H1 (cell line): Measurements from ENCODE around the gene ZP2. TPM values are rescaled to one million over a fixed set of nuclear protein-coding genes. Genes with fewer than 3 reads are reported as not detected.

ENCODE experiments used
- CTCF ChIA-PET: fragments of 300-600 bp; sonication (Branson Sonifier 250); formaldehyde crosslinking; loops from one replicate; lab custom pipeline; 2021; ENCODE audit not compliant: partially characterized antibody; lab: Charles Lee
- POLR2A ChIA-PET: fragments of 300-600 bp; sonication (Branson Sonifier 250); formaldehyde crosslinking; loops from one replicate; lab custom pipeline; 2021; ENCODE audit warnings: inconsistent platforms; ENCODE audit not compliant: partially characterized antibody; lab: Charles Lee
- DNase-seq, 2 experiments: peaks; one replicate each; pipeline versions ENCODE4 v3.0.0 to v3.0.0-alpha.2; 2010 to 2022; ENCODE audit warnings: low spot score in 2 of 2, low read depth in 1 of 2, mixed read lengths in 1 of 2
- FAIRE-seq: peaks from 2 replicates; lab custom pipeline; 2011; peaks lifted over from hg19 to GRCh38; lab: Jason Lieb, UNC
- H2AFZ ChIP-seq: 2 replicates; pipeline ENCODE4 v1.8.1; 2012; ENCODE audit warnings: low read length, inconsistent platforms
- H2AK5ac ChIP-seq: 2 replicates; pipeline ENCODE4 v1.6.1; 2013; ENCODE audit warnings: low read depth, low read length
- H2BK120ac ChIP-seq: replicated peaks from 2 replicates; pipeline ENCODE3; 2013; ENCODE audit warnings: low read depth, low read length, inconsistent platforms
- H2BK12ac ChIP-seq: 2 replicates; pipeline ENCODE4 v1.6.1; 2013; ENCODE audit warnings: low read depth, low read length
- H2BK15ac ChIP-seq: 2 replicates; pipeline ENCODE4 v1.6.1; 2013; ENCODE audit warnings: low read length
- H2BK20ac ChIP-seq: 2 replicates; pipeline ENCODE4 v1.6.1; 2013; ENCODE audit warnings: low read length
- H2BK5ac ChIP-seq: 2 replicates; pipeline ENCODE4 v1.6.1; 2013; ENCODE audit warnings: low read depth, low read length
- H3K14ac ChIP-seq: 2 replicates; pipeline ENCODE4 v1.6.1; 2013; ENCODE audit warnings: inconsistent platforms; ENCODE audit not compliant: insufficient read length
- H3K18ac ChIP-seq: 2 replicates; pipeline ENCODE4 v1.6.1; 2013; ENCODE audit warnings: low read length; ENCODE audit errors: extremely low read depth
- H3K23ac ChIP-seq: 2 replicates; pipeline ENCODE4 v1.6.1; 2013; ENCODE audit warnings: inconsistent platforms; ENCODE audit not compliant: insufficient read length
- H3K23me2 ChIP-seq: 2 replicates; pipeline ENCODE4 v1.6.1; 2013; ENCODE audit warnings: low read depth, low read length
- H3K27ac ChIP-seq: 2 replicates; pipeline ENCODE4 v1.6.1; 2011; ENCODE audit warnings: low read depth, low read length, inconsistent platforms
- H3K27me3 ChIP-seq, 4 experiments: replicated peaks in 1 of 4; 1 replicate in 1 of 4; 2 replicates in 3 of 4; pipeline versions ENCODE4 v1.6.1 to v1.8.1; 2011 to 2013; ENCODE audit warnings: low read length in 3 of 4, mild to moderate bottlenecking in 3 of 4, inconsistent platforms in 2 of 4, mixed read lengths in 2 of 4, moderate library complexity in 1 of 4; ENCODE audit not compliant: control insufficient read depth in 3 of 4, insufficient read depth in 3 of 4; ENCODE audit errors: extremely low read depth in 1 of 4
- H3K36me3 ChIP-seq, 4 experiments: 2 replicates each; pipeline versions ENCODE4 v1.6.1 to v1.8.1; 2011 to 2013; ENCODE audit warnings: mild to moderate bottlenecking in 4 of 4, low read length in 3 of 4, moderate library complexity in 2 of 4, control low read depth in 1 of 4, inconsistent platforms in 1 of 4; ENCODE audit not compliant: insufficient read depth in 4 of 4, control insufficient read depth in 2 of 4
- H3K4ac ChIP-seq: replicated peaks from 2 replicates; pipeline ENCODE3; 2013; ENCODE audit warnings: low read length, low read depth, mixed read lengths, inconsistent platforms; ENCODE audit not compliant: insufficient read length
- H3K4me1 ChIP-seq, 4 experiments: replicated peaks in 1 of 4; 1 replicate in 1 of 4; 2 replicates in 3 of 4; pipeline versions ENCODE4 v1.6.1 to v1.8.1; 2011 to 2013; ENCODE audit warnings: low read length in 3 of 4, inconsistent platforms in 2 of 4, mixed read lengths in 1 of 4; ENCODE audit not compliant: insufficient read depth in 4 of 4, control insufficient read depth in 3 of 4
- H3K4me2 ChIP-seq, 2 experiments: 2 replicates each; pipeline versions ENCODE4 v1.6.1 to v1.8.1; 2011 to 2013; ENCODE audit warnings: low read depth in 2 of 2, low read length in 2 of 2, control low read depth in 1 of 2, inconsistent platforms in 1 of 2, mild to moderate bottlenecking in 1 of 2; ENCODE audit not compliant: insufficient read depth in 1 of 2
- H3K4me3 ChIP-seq, 4 experiments: fragments of 200-600, 300-600 bp in 1 of 4; sonication (generic), shearing (Covaris generic), sonication (Bioruptor Twin) in 1 of 4; 2 replicates each; pipeline versions ENCODE4 v1.5.1 to v1.8.1; 2011 to 2016; ENCODE audit warnings: low read length in 4 of 4, low read depth in 3 of 4, control low read depth in 2 of 4, inconsistent platforms in 2 of 4, mild to moderate bottlenecking in 2 of 4, mixed read lengths in 1 of 4, moderate library complexity in 1 of 4; ENCODE audit not compliant: insufficient read depth in 2 of 4; ENCODE audit errors: extremely low read depth in 1 of 4
- H3K56ac ChIP-seq: replicated peaks from 2 replicates; pipeline ENCODE3; 2013; ENCODE audit warnings: low read depth, mild to moderate bottlenecking, mixed read lengths, low read length, inconsistent platforms; ENCODE audit not compliant: insufficient read length
- H3K79me1 ChIP-seq: 2 replicates; pipeline ENCODE4 v1.6.1; 2013; ENCODE audit warnings: low read depth, low read length, control low read depth
- H3K79me2 ChIP-seq, 2 experiments: 2 replicates each; pipeline versions ENCODE4 v1.6.1 to v1.8.1; 2012 to 2013; ENCODE audit warnings: low read length in 2 of 2, mild to moderate bottlenecking in 2 of 2, inconsistent platforms in 1 of 2; ENCODE audit not compliant: insufficient read depth in 2 of 2, control insufficient read depth in 1 of 2
- H3K9ac ChIP-seq, 4 experiments: replicated peaks in 1 of 4; 1 replicate in 1 of 4; 2 replicates in 3 of 4; pipeline versions ENCODE4 v1.6.1 to v1.8.1; 2011 to 2013; ENCODE audit warnings: low read depth in 3 of 4, low read length in 3 of 4, control low read depth in 2 of 4, mild to moderate bottlenecking in 2 of 4, moderate library complexity in 2 of 4, inconsistent platforms in 1 of 4; ENCODE audit errors: extremely low read depth in 1 of 4
- H3K9me3 ChIP-seq, 2 experiments: 2 replicates each; pipeline versions ENCODE4 v1.6.1 to v1.8.1; 2012 to 2013; ENCODE audit warnings: mild to moderate bottlenecking in 2 of 2, moderate library complexity in 2 of 2, control low read depth in 1 of 2, inconsistent platforms in 1 of 2, low read depth in 1 of 2, low read length in 1 of 2, mixed read lengths in 1 of 2; ENCODE audit not compliant: insufficient read depth in 2 of 2
- H4K20me1 ChIP-seq, 2 experiments: replicated peaks in 1 of 2; 2 replicates each; pipeline versions ENCODE3 to v1.8.1; 2011 to 2013; ENCODE audit warnings: inconsistent platforms in 2 of 2, low read length in 2 of 2, mild to moderate bottlenecking in 1 of 2; ENCODE audit not compliant: insufficient read depth in 2 of 2, control insufficient read depth in 1 of 2
- H4K5ac ChIP-seq: 2 replicates; pipeline ENCODE4 v1.6.1; 2013; ENCODE audit warnings: low read length, low read depth, mixed read lengths, inconsistent platforms; ENCODE audit not compliant: insufficient read length
- H4K8ac ChIP-seq: 2 replicates; pipeline ENCODE4 v1.8.0; 2013; ENCODE audit warnings: mild to moderate bottlenecking, moderate library complexity, low read length, inconsistent platforms; ENCODE audit not compliant: insufficient read depth; ENCODE audit errors: extremely low read depth
- H4K91ac ChIP-seq: replicated peaks from 2 replicates; pipeline ENCODE3; 2013; ENCODE audit warnings: low read length, mixed read lengths, inconsistent platforms; ENCODE audit not compliant: insufficient read length
- BACH1 ChIP-seq: IDR thresholded peaks from 2 replicates; pipeline ENCODE4 v1.6.1; 2012; ENCODE audit warnings: low read length, improper control_type of control experiment
- CBX8 ChIP-seq: fragments of 300-800, 300-1000 bp; sonication (generic); IDR thresholded peaks from 2 replicates; pipeline ENCODE4 v1.7.1; 2016; ENCODE audit warnings: low read depth, low read length, borderline replicate concordance
- PHF8 ChIP-seq: fragments of 200-600 bp; sonication (generic); conservative IDR thresholded peaks from 2 replicates; pipeline ENCODE4 v1.7.1; 2012; ENCODE audit warnings: low read depth, mild to moderate bottlenecking, inconsistent platforms, low read length, moderate library complexity
- POU5F1 ChIP-seq: IDR thresholded peaks from 2 replicates; pipeline ENCODE4 v1.6.1; 2011; ENCODE audit warnings: low read depth, mild to moderate bottlenecking, low read length, moderate library complexity
- RAD21 ChIP-seq, 2 experiments: IDR thresholded peaks in 1 of 2; conservative IDR thresholded peaks in 1 of 2; 2 replicates each; pipeline ENCODE4 v1.6.1; 2011; ENCODE audit warnings: low read depth in 2 of 2, low read length in 2 of 2, improper control_type of control experiment in 1 of 2, inconsistent platforms in 1 of 2, mild to moderate bottlenecking in 1 of 2, moderate library complexity in 1 of 2
- RBBP5 ChIP-seq: IDR thresholded peaks from 2 replicates; pipeline ENCODE4 v1.7.1; 2012; ENCODE audit warnings: low read depth, mild to moderate bottlenecking, inconsistent platforms, low read length, moderate library complexity, borderline replicate concordance
- SAP30 ChIP-seq: fragments of 300-600 bp; sonication (generic); IDR thresholded peaks from 2 replicates; pipeline ENCODE4 v1.7.1; 2012; ENCODE audit warnings: low read length, moderate library complexity, mild to moderate bottlenecking, inconsistent platforms; ENCODE audit not compliant: insufficient read depth, insufficient replicate concordance
- WGBS, 2 experiments: shearing (Covaris generic) in 1 of 2; methylation state at CpG; one replicate each; pipeline versions ENCODE4 v1.1.6 to v1.1.7; 2013 to 2015; ENCODE audit warnings: low lambda C conversion rate in 2 of 2, mixed read lengths in 2 of 2, inconsistent platforms in 1 of 2, low coverage in 1 of 2, missing lambda C conversion rate in 1 of 2; ENCODE audit not compliant: insufficient replicate concordance in 2 of 2, insufficient coverage in 1 of 2, insufficient read length in 1 of 2; ENCODE audit errors: extremely low coverage in 1 of 2, missing lambda C conversion rate in 1 of 2; 5-methylcytosine and 5-hydroxymethylcytosine counted together
- polyA plus RNA-seq, 7 experiments: library from polyadenylated mRNA; depleted of rRNA in 3 of 7; stranded (reverse) in 5 of 7; unstranded in 2 of 7; fragments of >200 nt in 5 of 7; fragments of 200-250 nt in 2 of 7; gene quantifications; 1 replicate in 5 of 7; 2 replicates in 1 of 7; 4 replicates in 1 of 7; pipeline versions ENCODE4 v1.2.1 to v1.2.3, GENCODE V29; 2011 to 2013; ENCODE audit warnings: missing spikeins in 2 of 7, mixed read lengths in 2 of 7
- total RNA-seq: library from RNA; stranded (reverse); fragmentation: NEBNext Ultra II Directional; extraction: Animal tissue kit (Norgen Biotek cat#: 25700); gene quantifications from 2 replicates; pipeline ENCODE4 v1.2.1, GENCODE V29; 2021
- TF ChIP-seq, protein P1 (sequence below): IDR thresholded peaks from 2 replicates; pipeline ENCODE4 v1.6.1; 2012; ENCODE audit warnings: low read length, inconsistent platforms
- TF ChIP-seq, protein P2 (sequence below): IDR thresholded peaks from 2 replicates; pipeline ENCODE4 v1.6.1; 2011; ENCODE audit warnings: low read length, improper control_type of control experiment

ZP2 gene
- total and polyA plus RNA-seq, 2 of the 8 experiments (the other 6 are each of a cell fraction or from before 2014, with no cell fraction given): not detected

DNA sequence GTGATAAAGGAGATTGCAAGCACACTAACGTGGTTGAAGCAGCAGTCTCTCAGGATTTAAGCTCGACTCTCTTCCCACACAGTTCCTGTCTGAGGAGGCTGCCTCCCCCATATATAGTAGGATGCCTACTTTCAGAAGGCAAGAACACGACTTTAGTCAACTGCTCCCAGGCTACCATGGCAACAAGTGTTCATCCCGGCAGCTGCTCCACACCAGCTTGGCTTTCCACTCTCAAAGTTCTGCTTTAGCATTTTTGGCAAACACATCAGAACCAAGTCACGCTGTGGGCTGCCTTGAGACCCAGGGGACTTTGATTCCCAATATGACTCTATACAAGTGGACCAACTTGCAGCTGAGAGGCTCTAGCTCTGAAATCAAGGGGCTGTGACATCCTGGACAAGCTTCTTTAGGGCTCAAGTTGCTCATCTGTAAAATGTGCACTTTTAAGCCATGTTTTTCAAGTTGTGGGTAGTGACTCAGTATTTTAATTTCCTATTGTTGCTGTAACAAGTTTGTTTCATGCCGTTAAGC lies 16.5 kb downstream of the ZP2 start:
- Histone ChIP-seq H3K56ac (no peak overlapping the region), H2BK15ac (no peak overlapping the region), H2BK120ac (no peak overlapping the region), H3K27ac (no peak overlapping the region), H3K4me3 (no peak overlapping the region), H3K23ac (no peak overlapping the region), H2BK20ac (no peak overlapping the region), H3K23me2 (no peaks in the 10 kb centered on the region), H3K79me1 (no peaks in the 10 kb centered on the region), H2AFZ (no peak overlapping the region; the same call in 1 of the 2 replicates), H3K4me2 (no peak overlapping the region), H3K9me3 (no peaks in the 10 kb centered on the region), H3K9ac (no peak overlapping the region), H3K36me3 (no peaks in the 10 kb centered on the region), H3K14ac (no peak overlapping the region), H3K4ac (no peak overlapping the region), H3K4me1 (no peaks in the 10 kb centered on the region), H2BK5ac (no peak overlapping the region), H3K79me2 (no peaks in the 10 kb centered on the region), H4K20me1 (peaks cover 0 to 1% of the 10 kb centered on the region in 2 experiments), H3K18ac (no peak overlapping the region), H4K91ac (no peak overlapping the region), H4K8ac (no peak overlapping the region), H4K5ac (no peak overlapping the region), H2BK12ac (no peak overlapping the region), H2AK5ac (no peak overlapping the region), H3K27me3 (no peaks in the 10 kb centered on the region)
- WGBS, 2 experiments: 81% methylated on average over 6 of the region's 6 CpGs; no CpG with 5 or more reads in 1 of the 2 experiments
- ChIA-PET POLR2A (no interaction called here), CTCF (interaction anchor here (1.0 to 1.3 kb wide), 2 partner anchors 37 to 106 kb away, joined by 3 to 5 read pairs; no protein-coding TSS in a partner anchor)
- DNase-seq (no peak), FAIRE-seq (no peak)
- TF ChIP-seq, protein P1, sequence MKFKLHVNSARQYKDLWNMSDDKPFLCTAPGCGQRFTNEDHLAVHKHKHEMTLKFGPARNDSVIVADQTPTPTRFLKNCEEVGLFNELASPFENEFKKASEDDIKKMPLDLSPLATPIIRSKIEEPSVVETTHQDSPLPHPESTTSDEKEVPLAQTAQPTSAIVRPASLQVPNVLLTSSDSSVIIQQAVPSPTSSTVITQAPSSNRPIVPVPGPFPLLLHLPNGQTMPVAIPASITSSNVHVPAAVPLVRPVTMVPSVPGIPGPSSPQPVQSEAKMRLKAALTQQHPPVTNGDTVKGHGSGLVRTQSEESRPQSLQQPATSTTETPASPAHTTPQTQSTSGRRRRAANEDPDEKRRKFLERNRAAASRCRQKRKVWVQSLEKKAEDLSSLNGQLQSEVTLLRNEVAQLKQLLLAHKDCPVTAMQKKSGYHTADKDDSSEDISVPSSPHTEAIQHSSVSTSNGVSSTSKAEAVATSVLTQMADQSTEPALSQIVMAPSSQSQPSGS: no peak
- TF ChIP-seq, protein P2, sequence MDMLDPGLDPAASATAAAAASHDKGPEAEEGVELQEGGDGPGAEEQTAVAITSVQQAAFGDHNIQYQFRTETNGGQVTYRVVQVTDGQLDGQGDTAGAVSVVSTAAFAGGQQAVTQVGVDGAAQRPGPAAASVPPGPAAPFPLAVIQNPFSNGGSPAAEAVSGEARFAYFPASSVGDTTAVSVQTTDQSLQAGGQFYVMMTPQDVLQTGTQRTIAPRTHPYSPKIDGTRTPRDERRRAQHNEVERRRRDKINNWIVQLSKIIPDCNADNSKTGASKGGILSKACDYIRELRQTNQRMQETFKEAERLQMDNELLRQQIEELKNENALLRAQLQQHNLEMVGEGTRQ: no peak
- TF ChIP-seq POU5F1 (no peak), RAD21 (IDR thresholded peaks at IDR 0.05 in 1 of 2, conservative IDR thresholded peaks at IDR 0.05 in 1 of 2; ENCODE audit: low read depth in 2 of 2, low read length in 2 of 2) (no peak), RBBP5 (no peak), SAP30 (no peak), BACH1 (no peak), CBX8 (no peak), PHF8 (no peak)
